ENCODE results near the gene VARS1. TPM values are rescaled to one million over a fixed set of nuclear protein-coding genes. Genes with fewer than 3 reads are reported as not detected.

The VARS1 gene
- total RNA-seq, 1 donor from 2014 or later = 83.8 TPM

GRCh38 chr6:31778999-31779885, 16.3 kb downstream of the VARS1 start:
- peaks cover 16% of the 10 kb centered on the region for H3K36me3 Mint-ChIP-seq
- no peak for DNase-seq (ENCODE audit: low spot score in 2 of 2, unreplicated experiment in 2 of 2)

GRCh38 chr6:31778193-31778592, 17.4 kb downstream of the VARS1 start:
- TF ChIP-seq CTCF (IDR thresholded peaks at IDR 0.05; ENCODE audit: unreplicated experiment) = no peak
- Mint-ChIP-seq H3K9me3 (no peaks in the 10 kb centered on the region), H3K27me3 (ENCODE audit: low read depth) (no peaks in the 10 kb centered on the region), H3K36me3 (peaks cover 12% of the 10 kb centered on the region), H3K4me1 (peaks cover 12% of the 10 kb centered on the region), H3K4me3 (no peak overlapping the region), H3K27ac (peak overlapping the region; percentile 53)
- no peak for DNase-seq (ENCODE audit: low spot score in 2 of 2, unreplicated experiment in 2 of 2)

More at GRCh38 chr6:31778999-31779885, 16.3 kb downstream of the VARS1 start:
- H3K4me1 Mint-ChIP-seq = peaks cover 12% of the 10 kb centered on the region
- no peaks in the 10 kb centered on the region for H3K9me3 Mint-ChIP-seq
- H3K4me3 Mint-ChIP-seq = no peak overlapping the region
- no peaks in the 10 kb centered on the region for H3K27me3 Mint-ChIP-seq (ENCODE audit: low read depth)
- H3K27ac Mint-ChIP-seq = no peak overlapping the region
- TF ChIP-seq CTCF (IDR thresholded peaks at IDR 0.05; ENCODE audit: unreplicated experiment) = no peak

GRCh38 chr6:31777667-31778050, 17.9 kb downstream of the VARS1 start:
- Mint-ChIP-seq H3K27me3 (ENCODE audit: low read depth) (no peaks in the 10 kb centered on the region), H3K9me3 (no peaks in the 10 kb centered on the region), H3K36me3 (peaks cover 8% of the 10 kb centered on the region), H3K4me1 (peaks cover 12% of the 10 kb centered on the region), H3K27ac (peak overlapping the region; percentile 6), H3K4me3 (no peak overlapping the region)
- TF ChIP-seq CTCF (IDR thresholded peaks at IDR 0.05; ENCODE audit: unreplicated experiment) = no peak
- DNase-seq (ENCODE audit: low spot score in 2 of 2, unreplicated experiment in 2 of 2) = no peak

- Mint-ChIP-seq H3K27me3 (ENCODE audit: low read depth) (no peaks in the 10 kb centered on the region), H3K4me1 (peaks cover 12% of the 10 kb centered on the region), H3K9me3 (no peaks in the 10 kb centered on the region), H3K27ac (peak within 1 kb of the TSS; percentile 69), H3K4me3 (peak within 1 kb of the TSS; percentile 8), H3K36me3 (peaks cover 5% of the 10 kb centered on the region)
- no peak for TF ChIP-seq CTCF (IDR thresholded peaks at IDR 0.05; ENCODE audit: unreplicated experiment)
- peak in 1 of 2 experiments; percentile 54 for DNase-seq (ENCODE audit: low spot score in 2 of 2, unreplicated experiment in 2 of 2)
These were observed 18.4 kb downstream of the VARS1 start, which contains the start of gene VWA7 for GRCh38 chr6:31776989-31777666. Gene VWA7, minus strand, starts transcription at chr6:31777328. Its CDS starts 549 bp downstream, at chr6:31776779.

- no peak for TF ChIP-seq CTCF (IDR thresholded peaks at IDR 0.05; ENCODE audit: unreplicated experiment)
- H3K4me1 Mint-ChIP-seq = peaks cover 12% of the 10 kb centered on the region
- peak overlapping the region; percentile 8 for H3K4me3 Mint-ChIP-seq
- no peak for DNase-seq (ENCODE audit: low spot score in 2 of 2, unreplicated experiment in 2 of 2)
- no peaks in the 10 kb centered on the region for H3K9me3 Mint-ChIP-seq
- peaks cover 5% of the 10 kb centered on the region for H3K36me3 Mint-ChIP-seq
- H3K27me3 Mint-ChIP-seq (ENCODE audit: low read depth) = no peaks in the 10 kb centered on the region
- H3K27ac Mint-ChIP-seq = peak overlapping the region; percentile 69
These were observed 19.0 kb downstream of the VARS1 start for GRCh38 chr6:31776485-31776988.

Measured in mesothelial cell of epicardium (in vitro differentiated cells).